K562 (cell line): ENCODE data around the gene PBX1. TPM values are rescaled to one million over a fixed set of nuclear protein-coding genes. Genes with fewer than 3 reads are reported as not detected.

Experiments used
- ATAC-seq: fragments of 200-7000 bp; cut with Tn5 transposase; 3 replicates; pipeline ENCODE4 v1.9.1; 2020; ENCODE audit warnings: moderate library complexity
- BruUV-seq: library from RNA; stranded (reverse); fragments of 400-500 nt; replicated peaks from 2 replicates; lab custom pipeline; 2021; lab: Mats Ljungman, UMichigan
- CTCF ChIA-PET: fragments of 300-600 bp; formaldehyde crosslinking; extraction: SDS; loops from one replicate; lab custom pipeline; 2021; ENCODE audit warnings: low intra/inter-chr PET ratio; lab: Yijun Ruan, JAX
- POLR2A ChIA-PET: fragments of 300-600, 350-650 bp; sonication (Branson Sonifier 250); formaldehyde crosslinking; extraction: SDS; loops from one replicate; lab custom pipeline; 2021; ENCODE audit warnings: antibody characterized with exemption, inconsistent platforms; lab: Yijun Ruan, JAX
- DNase-seq, 4 experiments: peaks; one replicate each; pipeline versions ENCODE4 v3.0.0 to v3.0.0-alpha.2; 2011 to 2018; ENCODE audit warnings: low spot score in 3 of 4, mixed read lengths in 3 of 4; ENCODE audit errors: extremely low read depth in 1 of 4
- FAIRE-seq: peaks from 2 replicates; lab custom pipeline; 2011; peaks lifted over from hg19 to GRCh38; lab: Jason Lieb, UNC
- H2AFZ ChIP-seq: 2 replicates; pipeline ENCODE4 v1.6.0; 2011; ENCODE audit warnings: low read depth, low read length, control low read depth, inconsistent platforms
- H3K27ac ChIP-seq: fragments of 200-600 bp; 3 replicates; pipeline ENCODE4 v1.8.0; 2011; ENCODE audit warnings: low read depth, mild to moderate bottlenecking, control low read depth, inconsistent platforms, low read length, moderate library complexity, mixed read lengths; ENCODE audit errors: extremely low read depth
- H3K27me3 ChIP-seq, 2 experiments: fragments of 300-600 bp in 1 of 2; 2 replicates in 1 of 2; 3 replicates in 1 of 2; pipeline versions ENCODE4 v1.6.0 to v1.8.0; 2011; ENCODE audit warnings: inconsistent platforms in 2 of 2, low read length in 2 of 2, mild to moderate bottlenecking in 1 of 2, mixed read lengths in 1 of 2, moderate library complexity in 1 of 2; ENCODE audit not compliant: control insufficient read depth in 2 of 2, insufficient read depth in 2 of 2
- H3K36me3 ChIP-seq: fragments of 300-600 bp; 3 replicates; pipeline ENCODE4 v1.8.0; 2011; ENCODE audit warnings: mild to moderate bottlenecking, low read length, inconsistent platforms; ENCODE audit not compliant: control insufficient read depth, insufficient read depth
- H3K4me1 ChIP-seq, 2 experiments: fragments of 200-600 bp in 1 of 2; replicated peaks in 1 of 2; 2 replicates in 1 of 2; 3 replicates in 1 of 2; pipeline versions ENCODE4 v1.5.1 to v1.8.0; 2011; ENCODE audit warnings: inconsistent platforms in 2 of 2, low read length in 2 of 2, mild to moderate bottlenecking in 1 of 2, mixed read lengths in 1 of 2, moderate library complexity in 1 of 2; ENCODE audit not compliant: control insufficient read depth in 2 of 2, insufficient read depth in 2 of 2
- H3K4me2 ChIP-seq: 2 replicates; pipeline ENCODE4 v1.6.1; 2011; ENCODE audit warnings: low read length, control low read depth, inconsistent platforms, mixed read lengths; ENCODE audit not compliant: insufficient read depth
- H3K4me3 ChIP-seq: fragments of 200-600 bp; sonication (generic), shearing (Covaris generic); 2 replicates; pipeline ENCODE4 v1.5.1; 2016; ENCODE audit warnings: control low read depth, inconsistent platforms
- H3K79me2 ChIP-seq: fragments of 200-600 bp; 3 replicates; pipeline ENCODE4 v1.8.0; 2011; ENCODE audit warnings: low read length, inconsistent platforms; ENCODE audit not compliant: control insufficient read depth, insufficient read depth
- H3K9ac ChIP-seq, 2 experiments: 2 replicates each; pipeline versions ENCODE4 v1.6.0 to v1.6.1; 2011; ENCODE audit warnings: low read depth in 2 of 2, low read length in 2 of 2, control low read depth in 1 of 2, inconsistent platforms in 1 of 2, mild to moderate bottlenecking in 1 of 2, mixed read lengths in 1 of 2; ENCODE audit not compliant: insufficient read depth in 1 of 2
- H3K9me1 ChIP-seq: one replicate; pipeline ENCODE4 v1.6.0; 2011; ENCODE audit warnings: inconsistent platforms, mild to moderate bottlenecking, low read length, moderate library complexity; ENCODE audit not compliant: control insufficient read depth, insufficient read depth
- H3K9me3 ChIP-seq: replicated peaks from 2 replicates; pipeline ENCODE4 v1.5.1; 2011; ENCODE audit warnings: low read depth, low read length, inconsistent platforms; ENCODE audit not compliant: control insufficient read depth, insufficient read depth
- H4K20me1 ChIP-seq: replicated peaks from 2 replicates; pipeline ENCODE4 v1.6.1; 2011; ENCODE audit warnings: low read length, inconsistent platforms, mixed read lengths; ENCODE audit not compliant: control insufficient read depth, insufficient read depth
- ARNT ChIP-seq, 2 experiments: fragments of 450-650 bp; IDR thresholded peaks; 2 replicates each; pipeline ENCODE4 v1.6.1; 2016; ENCODE audit warnings: mild to moderate bottlenecking in 1 of 2
- ATF1 ChIP-seq, 2 experiments: fragments of 450-650 bp in 1 of 2; IDR thresholded peaks; 2 replicates each; pipeline ENCODE4 v1.6.1; 2016; ENCODE audit warnings: missing compliant biosample characterization in 1 of 2, missing genetic modification characterization in 1 of 2
- CREM ChIP-seq: IDR thresholded peaks from 2 replicates; pipeline ENCODE4 v1.6.1; 2014; ENCODE audit warnings: antibody characterized with exemption, low read depth
- HCFC1 ChIP-seq: IDR thresholded peaks from 2 replicates; pipeline ENCODE4 v1.6.1; 2012; ENCODE audit warnings: low read depth, low read length, improper control_type of control experiment
- HDGF ChIP-seq: fragments of 450-650 bp; IDR thresholded peaks from 2 replicates; pipeline ENCODE4 v1.6.1; 2016
- HMGN3 ChIP-seq: IDR thresholded peaks from 2 replicates; pipeline ENCODE4 v1.6.1; 2011; ENCODE audit warnings: borderline replicate concordance, low read depth, mild to moderate bottlenecking, mixed read lengths, low read length; ENCODE audit not compliant: insufficient read length; ENCODE audit errors: extremely low read depth
- IRF1 ChIP-seq: sonication (generic); formaldehyde crosslinking; IDR thresholded peaks from 2 replicates; pipeline ENCODE4 v1.8.0; 2022; ENCODE audit warnings: missing genetic modification reagents, mild to moderate bottlenecking, borderline replicate concordance
- RFX5 ChIP-seq: IDR thresholded peaks from 2 replicates; pipeline ENCODE4 v1.6.1; 2011; ENCODE audit warnings: low read depth, mild to moderate bottlenecking, improper control_type of control experiment, low read length
- TCF7 ChIP-seq: sonication (generic); IDR thresholded peaks from 2 replicates; pipeline ENCODE4 v1.6.1; 2016; ENCODE audit warnings: antibody characterized with exemption, borderline replicate concordance
- TEAD2 ChIP-seq: fragments of 450-650 bp; IDR thresholded peaks from 2 replicates; pipeline ENCODE4 v1.6.1; 2016; ENCODE audit warnings: missing genetic modification characterization, control low read depth, missing compliant biosample characterization
- THAP7 ChIP-seq: fragments of 250-450 bp; sonication (Bioruptor Pico); IDR thresholded peaks from 2 replicates; pipeline ENCODE4 v1.5.0; 2021
- ZNF121 ChIP-seq: sonication (generic); formaldehyde crosslinking; conservative IDR thresholded peaks from 2 replicates; pipeline ENCODE4 v1.8.0; 2022; ENCODE audit warnings: missing genetic modification reagents
- ZNF280B ChIP-seq: fragments of 250-450 bp; sonication (Bioruptor Pico); IDR thresholded peaks from 2 replicates; pipeline ENCODE4 v1.5.1; 2021; ENCODE audit warnings: mild to moderate bottlenecking
- ZNF282 ChIP-seq: sonication (generic); formaldehyde crosslinking; IDR thresholded peaks from 2 replicates; pipeline ENCODE4 v1.8.1; 2023; ENCODE audit warnings: missing genetic modification reagents
- ZNF583 ChIP-seq: fragments of 250-450 bp; sonication (Bioruptor Pico); IDR thresholded peaks from 2 replicates; pipeline ENCODE4 v1.4.0; 2020
- WGBS: fragments of 100-300 bp; shearing (Covaris generic); methylation state at CpG from one replicate; pipeline ENCODE4 v1.1.6; 2016; ENCODE audit warnings: low coverage, mixed read lengths; ENCODE audit not compliant: insufficient coverage; ENCODE audit errors: missing lambda C conversion rate; 5-methylcytosine and 5-hydroxymethylcytosine counted together
- in situ Hi-C: fragments of 300-500 bp; cut with MboI; formaldehyde crosslinking; loops from 4 replicates; pipeline ENCODE4 v1.15.0; 2018; ENCODE audit warnings: inconsistent platforms, mixed read lengths
- intact Hi-C: fragments of 100-400 bp; cut with micrococcal nuclease; formaldehyde crosslinking; loops from 2 replicates; pipeline ENCODE4 v1.14.2; 2022
- polyA plus RNA-seq, 8 experiments: library from polyadenylated mRNA; depleted of rRNA in 4 of 8; stranded (reverse) in 5 of 8; unstranded in 3 of 8; fragments of >200 nt; fragmentation: Nextera tagmentation in 2 of 8; fragmentation: Illumina TruSeq in 1 of 8; extraction: Ambion mirVana in 2 of 8; extraction: Trizol in 1 of 8; gene quantifications; 2 replicates each; pipeline versions ENCODE4 v1.2.1 to v1.2.3, GENCODE V29; 2011 to 2014; ENCODE audit warnings: inconsistent platforms in 1 of 8, missing spikeins in 1 of 8
- total RNA-seq, 7 experiments: library from RNA; depleted of rRNA in 6 of 7; stranded (reverse); fragments of >200 nt in 6 of 7; fragmentation: Illumina TruSeq in 2 of 7; extraction: Trizol in 2 of 7; gene quantifications; 2 replicates each; pipeline versions ENCODE4 v1.2.1 to v1.2.3, GENCODE V29; 2011 to 2021; ENCODE audit warnings: low replicate concordance in 1 of 7

The PBX1 gene
- total and polyA plus RNA-seq, 9 of the 15 experiments (the other 6 are each of a cell fraction or from before 2014, with no cell fraction given): 0.03 to 0.62 (median 0.17) TPM

GRCh38 chr1:164834641-164835040 lies 275.7 kb downstream of the PBX1 start:
- Histone ChIP-seq H4K20me1 (no peaks in the 10 kb centered on the region), H3K4me2 (no peak overlapping the region), H3K27me3 (no peaks in the 10 kb centered on the region), H3K9me3 (no peaks in the 10 kb centered on the region), H2AFZ (no peak overlapping the region), H3K79me2 (no peaks in the 10 kb centered on the region), H3K9me1 (no peaks in the 10 kb centered on the region), H3K9ac (no peak overlapping the region), H3K4me1 (no peaks in the 10 kb centered on the region), H3K36me3 (no peaks in the 10 kb centered on the region), H3K27ac (no peak overlapping the region), H3K4me3 (no peak overlapping the region)
- no peak for DNase-seq
- CTCF ChIA-PET: no interaction called here
- 0% methylated on average over 1 of the region's 1 CpG for WGBS
- POLR2A ChIA-PET: no interaction called here
- ATAC-seq: no peak
- intact Hi-C loops: no loop called here
- no TSS peak for BruUV-seq
- in situ Hi-C loops: no loop called here
- FAIRE-seq: no peak
- TF ChIP-seq HDGF: no peak
- no peak for TF ChIP-seq IRF1 (CRISPR knock-in tag)
- TF ChIP-seq TEAD2 (tag): no peak
- TF ChIP-seq, all 486 proteins: peak for 0

- Histone ChIP-seq H3K79me2 (no peaks in the 10 kb centered on the region), H3K9me3 (no peaks in the 10 kb centered on the region), H2AFZ (no peak overlapping the region), H3K27me3 (no peaks in the 10 kb centered on the region), H3K36me3 (no peaks in the 10 kb centered on the region), H3K4me2 (no peak overlapping the region), H4K20me1 (no peaks in the 10 kb centered on the region), H3K27ac (no peak overlapping the region), H3K9ac (no peak overlapping the region), H3K4me1 (no peaks in the 10 kb centered on the region), H3K4me3 (no peak overlapping the region), H3K9me1 (no peaks in the 10 kb centered on the region)
- no peak for ATAC-seq
- 1% methylated on average over 7 of the region's 7 CpGs for whole genome bisulfite sequencing
- in situ Hi-C loops: no loop called here
- POLR2A ChIA-PET: no interaction called here
- CTCF ChIA-PET: no interaction called here
- FAIRE-seq: no peak
- DNase-seq: no peak
- no TSS peak for BruUV-seq
- intact Hi-C loops: no loop called here
- no peak for TF ChIP-seq RFX5
- no peak for TF ChIP-seq TCF7
- no peak for TF ChIP-seq CREM
- no peak for TF ChIP-seq HMGN3
- TF ChIP-seq ZNF280B (CRISPR knock-in tag): no peak
- TF ChIP-seq ZNF583: no peak
- TF ChIP-seq ZNF282 (CRISPR knock-in tag): no peak
- TF ChIP-seq ZNF121: no peak
- TF ChIP-seq THAP7 (CRISPR knock-in tag): no peak
- no peak for TF ChIP-seq HCFC1
- TF ChIP-seq ARNT (IDR thresholded peaks at IDR 0.05): no peak
- no peak for TF ChIP-seq ATF1 (CRISPR knock-in tag; IDR thresholded peaks at IDR 0.05)
- TF ChIP-seq ATF1 (tag; IDR thresholded peaks at IDR 0.05): no peak
Measured at GRCh38 chr1:164836614-164837018, 277.6 kb downstream of the PBX1 start.
